Transverse colon (tissue), 4 donors: Measurements from ENCODE around the gene TRIP10. TPM values are rescaled to one million over a fixed set of nuclear protein-coding genes. Genes with fewer than 3 reads are reported as not detected.

Source experiments
- DNase-seq: peaks from one replicate; pipeline ENCODE4 v3.0.0-alpha.2; 2019
- H3K27ac ChIP-seq, 4 donors: fragments of 200-600 bp; sonication (generic); 2 replicates each; pipeline ENCODE4 v1.5.1; 2016 to 2018; ENCODE audit warnings: inconsistent platforms in 4 of 4
- H3K27me3 ChIP-seq: fragments of 200-600 bp; sonication (generic); 2 replicates; pipeline ENCODE4 v1.5.1; 2017; ENCODE audit warnings: inconsistent platforms
- H3K36me3 ChIP-seq, 4 donors: fragments of 200-600 bp; sonication (generic); 2 replicates each; pipeline ENCODE4 v1.5.1; 2017 to 2019; ENCODE audit warnings: inconsistent platforms in 4 of 4
- H3K4me1 ChIP-seq, 4 donors: fragments of 200-600 bp; sonication (generic); 2 replicates each; pipeline ENCODE4 v1.5.1; 2017 to 2020; ENCODE audit warnings: inconsistent platforms in 4 of 4
- H3K4me3 ChIP-seq, 4 donors: fragments of 200-600 bp; sonication (generic); 1 replicate in 1 of 4; 2 replicates in 3 of 4; pipeline versions ENCODE4 v1.5.1 to v1.6.1; 2017 to 2019; ENCODE audit warnings: inconsistent platforms in 4 of 4
- H3K9me3 ChIP-seq, 2 donors: fragments of 200-600 bp; sonication (generic); 2 replicates each; pipeline ENCODE4 v1.5.1; 2017 to 2019; ENCODE audit warnings: inconsistent platforms in 2 of 2
- EP300 ChIP-seq: sonication (generic); formaldehyde crosslinking; IDR thresholded peaks from one replicate; pipeline ENCODE4 v1.6.1; 2017; ENCODE audit warnings: antibody characterized with exemption, low read depth
- POLR2A ChIP-seq: fragments of 450-650 bp; IDR thresholded peaks from one replicate; pipeline ENCODE4 v1.6.1; 2016; ENCODE audit warnings: antibody characterized with exemption, mild to moderate bottlenecking, moderate library complexity
- POLR2AphosphoS5 ChIP-seq, 3 donors: sonication (generic); formaldehyde crosslinking; IDR thresholded peaks; one replicate each; pipeline ENCODE4 v1.6.1; 2016; ENCODE audit warnings: antibody characterized with exemption in 3 of 3
- WGBS, 2 donors: methylation state at CpG; one replicate each; pipeline ENCODE4 v1.1.5; 2018; ENCODE audit warnings: low coverage in 1 of 2; 5-methylcytosine and 5-hydroxymethylcytosine counted together
- in situ Hi-C, 4 donors: fragments of 200-750 bp; cut with MboI; loops; one replicate each; pipeline versions ENCODE4 v1.15.0 to v1.15.1; 2017; ENCODE audit warnings: low sequenced_read_pairs in 3 of 4, low pct_ligation_motif_present in 1 of 4, low pct_unique_long_range_greater_than_20kb in 1 of 4
- intact Hi-C: fragments of 100-400 bp; cut with DNase I; formaldehyde crosslinking; loops from one replicate; pipeline ENCODE4 v1.15.1; 2023; ENCODE audit warnings: low total_unique reads
- total RNA-seq, 4 donors: library from RNA; depleted of rRNA; stranded (reverse); fragments of >200 nt; gene quantifications; one replicate each; pipeline ENCODE4 v1.1.0, GENCODE V29; 2016
- TF ChIP-seq, protein P1 (sequence below), 5 experiments: fragments of 200-600 bp in 3 of 5; fragments of 450-650 bp in 2 of 5; sonication (generic) in 3 of 5; IDR thresholded peaks; 1 replicate in 2 of 5; 2 replicates in 3 of 5; pipeline ENCODE4 v1.5.1; 2016 to 2017; ENCODE audit warnings: antibody characterized with exemption in 5 of 5, inconsistent platforms in 3 of 5, mild to moderate bottlenecking in 2 of 5, moderate library complexity in 1 of 5

The TRIP10 gene
- total RNA-seq, 4 donors from 2014 or later, result 55.5 to 227 (median 78.8) TPM

DNA sequence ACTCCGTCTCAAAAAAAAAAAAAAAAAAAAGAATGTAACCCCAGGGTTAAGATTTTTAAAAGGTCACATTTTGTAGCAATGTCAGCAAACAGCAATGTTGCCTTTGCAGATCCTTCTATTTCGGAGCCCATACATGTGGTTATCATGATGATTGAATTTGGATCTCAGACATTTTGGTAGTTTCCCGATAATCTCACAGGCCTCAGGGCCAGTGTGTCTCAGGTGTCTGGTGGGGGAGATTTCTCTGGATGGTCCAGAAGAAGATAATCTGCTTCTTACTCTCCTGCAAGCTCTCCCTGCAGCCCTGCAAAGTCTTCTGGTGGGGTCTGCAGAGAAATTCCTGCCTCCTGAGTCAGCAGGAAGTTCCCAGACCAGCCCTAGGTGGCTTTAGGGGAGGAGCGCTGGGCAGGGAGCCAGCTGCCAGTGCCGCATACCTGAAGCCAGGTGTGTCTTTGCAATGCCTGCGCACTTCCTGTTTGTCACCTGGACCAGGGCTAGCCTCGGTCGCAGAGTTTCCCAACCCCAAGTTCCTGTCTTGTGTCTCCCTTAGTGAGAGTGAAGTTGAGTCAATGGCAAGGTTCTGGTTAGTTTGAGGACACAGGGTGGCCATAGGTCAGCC lies 26.4 kb downstream of the TRIP10 start:
- in situ Hi-C loops, result no loop called here

DNA sequence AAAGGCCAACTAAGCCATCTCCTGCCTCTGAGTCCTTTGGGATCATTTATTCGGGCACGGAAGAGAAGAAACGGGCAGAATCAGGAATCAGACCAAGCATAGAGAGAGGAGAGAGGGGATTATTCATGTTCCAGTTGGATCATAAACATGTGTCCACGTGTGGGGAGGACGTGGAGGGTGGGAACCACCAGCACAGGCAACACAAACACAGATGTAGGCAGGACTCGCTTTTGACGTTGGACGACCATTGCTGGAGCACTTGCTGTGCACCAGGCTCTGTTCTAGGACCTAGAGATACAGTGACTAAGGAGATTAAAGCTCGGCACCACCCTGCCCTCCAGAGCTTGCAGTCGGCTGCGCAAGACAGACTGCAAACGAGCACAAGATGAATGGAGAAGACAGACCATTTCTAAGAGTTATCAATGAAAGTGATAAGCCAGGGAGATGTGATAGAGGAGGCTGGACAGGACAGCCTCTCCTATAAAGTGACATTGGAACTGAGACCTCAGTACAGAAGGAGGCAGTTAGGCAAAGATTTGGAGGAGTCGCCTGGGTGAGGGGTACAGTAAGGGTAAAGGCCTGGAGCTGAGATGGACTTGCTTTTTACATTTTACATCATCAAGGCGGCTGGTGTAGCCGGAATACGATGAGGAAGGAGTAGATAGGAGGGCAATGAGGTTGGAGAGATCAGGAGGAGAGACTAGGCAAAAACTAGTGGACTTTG lies 27.0 kb downstream of the TRIP10 start:
- H3K27ac ChIP-seq, result peak overlapping the region; percentile 88 to 94 (median 90)
- no peaks in the 10 kb centered on the region for H3K9me3 ChIP-seq
- no peak for DNase-seq
- H3K36me3 ChIP-seq, result no peaks in the 10 kb centered on the region
- intact Hi-C loops (no loop called here), in situ Hi-C loops (no loop called here)
- peaks cover 0 to 24% (median 5%) of the 10 kb centered on the region in 4 donors for H3K4me1 ChIP-seq
- 15 to 22% methylated on average over 12 to 16 of the region's 16 CpGs for WGBS, 2 donors
- peaks cover 11% of the 10 kb centered on the region for H3K27me3 ChIP-seq
- TF ChIP-seq POLR2AphosphoS5 (IDR thresholded peaks at IDR 0.05) (no peak), POLR2A (no peak), EP300 (no peak)
- TF ChIP-seq, protein P1, sequence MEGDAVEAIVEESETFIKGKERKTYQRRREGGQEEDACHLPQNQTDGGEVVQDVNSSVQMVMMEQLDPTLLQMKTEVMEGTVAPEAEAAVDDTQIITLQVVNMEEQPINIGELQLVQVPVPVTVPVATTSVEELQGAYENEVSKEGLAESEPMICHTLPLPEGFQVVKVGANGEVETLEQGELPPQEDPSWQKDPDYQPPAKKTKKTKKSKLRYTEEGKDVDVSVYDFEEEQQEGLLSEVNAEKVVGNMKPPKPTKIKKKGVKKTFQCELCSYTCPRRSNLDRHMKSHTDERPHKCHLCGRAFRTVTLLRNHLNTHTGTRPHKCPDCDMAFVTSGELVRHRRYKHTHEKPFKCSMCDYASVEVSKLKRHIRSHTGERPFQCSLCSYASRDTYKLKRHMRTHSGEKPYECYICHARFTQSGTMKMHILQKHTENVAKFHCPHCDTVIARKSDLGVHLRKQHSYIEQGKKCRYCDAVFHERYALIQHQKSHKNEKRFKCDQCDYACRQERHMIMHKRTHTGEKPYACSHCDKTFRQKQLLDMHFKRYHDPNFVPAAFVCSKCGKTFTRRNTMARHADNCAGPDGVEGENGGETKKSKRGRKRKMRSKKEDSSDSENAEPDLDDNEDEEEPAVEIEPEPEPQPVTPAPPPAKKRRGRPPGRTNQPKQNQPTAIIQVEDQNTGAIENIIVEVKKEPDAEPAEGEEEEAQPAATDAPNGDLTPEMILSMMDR (IDR thresholded peaks at IDR 0.05), result no peak
- peak overlapping the region; percentile 0 to 61 (median 36) for H3K4me3 ChIP-seq

More for the DNA sequence above, 26.4 kb downstream of the TRIP10 start:
- WGBS, 2 donors, result 29 to 56% methylated on average over 2 to 8 of the region's 8 CpGs
- DNase-seq, result peak; percentile 95
- H3K27ac ChIP-seq, result peak overlapping the region; percentile 88 to 94 (median 90)
- no peaks in the 10 kb centered on the region for H3K36me3 ChIP-seq
- peak overlapping the region in 3 of 4 donors; percentile 32 to 61 (median 40) for H3K4me3 ChIP-seq
- H3K9me3 ChIP-seq, result no peaks in the 10 kb centered on the region
- TF ChIP-seq POLR2A (peak; percentile 93), POLR2AphosphoS5 (IDR thresholded peaks at IDR 0.05) (peak; percentile 68 to 95 (median 95)), EP300 (peak; percentile 53)
- TF ChIP-seq, protein P1 (IDR thresholded peaks at IDR 0.05), result peak in 1 of 5 experiments; percentile 14
- H3K27me3 ChIP-seq, result peaks cover 11% of the 10 kb centered on the region
- peaks cover 0 to 24% (median 5%) of the 10 kb centered on the region in 4 donors for H3K4me1 ChIP-seq
- intact Hi-C loops, result no loop called here

DNA sequence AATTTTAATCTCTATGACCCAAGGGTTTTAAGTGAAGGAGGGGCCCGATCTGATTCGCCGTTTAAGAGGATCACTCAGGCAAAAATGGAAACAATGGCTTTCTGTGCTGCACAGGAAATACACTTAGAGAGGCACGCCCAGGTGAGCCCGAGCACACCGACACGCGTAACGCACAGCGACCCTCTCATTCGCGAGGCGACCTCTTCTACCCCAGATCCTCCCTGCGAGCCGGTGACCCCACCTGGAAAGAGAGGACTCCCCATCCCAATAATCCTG lies 27.5 kb downstream of the TRIP10 start:
- Histone ChIP-seq H3K36me3 (no peaks in the 10 kb centered on the region), H3K4me1 (peaks cover 0 to 24% (median 5%) of the 10 kb centered on the region in 4 donors), H3K4me3 (peak overlapping the region; percentile 25 to 61 (median 36)), H3K27me3 (peaks cover 11% of the 10 kb centered on the region), H3K27ac (peak overlapping the region; percentile 88 to 94 (median 90)), H3K9me3 (no peaks in the 10 kb centered on the region)
- no peak for TF ChIP-seq POLR2AphosphoS5 (IDR thresholded peaks at IDR 0.05)
- TF ChIP-seq EP300, result no peak
- no peak for TF ChIP-seq POLR2A
- TF ChIP-seq, protein P1 (IDR thresholded peaks at IDR 0.05), result no peak
- in situ Hi-C loops, result no loop called here
- DNase-seq, result no peak
- intact Hi-C loops, result no loop called here
- WGBS, 2 donors, result 0% methylated on average over 15 of the region's 15 CpGs; no CpG with 5 or more reads in 1 of the 2 donors

DNA sequence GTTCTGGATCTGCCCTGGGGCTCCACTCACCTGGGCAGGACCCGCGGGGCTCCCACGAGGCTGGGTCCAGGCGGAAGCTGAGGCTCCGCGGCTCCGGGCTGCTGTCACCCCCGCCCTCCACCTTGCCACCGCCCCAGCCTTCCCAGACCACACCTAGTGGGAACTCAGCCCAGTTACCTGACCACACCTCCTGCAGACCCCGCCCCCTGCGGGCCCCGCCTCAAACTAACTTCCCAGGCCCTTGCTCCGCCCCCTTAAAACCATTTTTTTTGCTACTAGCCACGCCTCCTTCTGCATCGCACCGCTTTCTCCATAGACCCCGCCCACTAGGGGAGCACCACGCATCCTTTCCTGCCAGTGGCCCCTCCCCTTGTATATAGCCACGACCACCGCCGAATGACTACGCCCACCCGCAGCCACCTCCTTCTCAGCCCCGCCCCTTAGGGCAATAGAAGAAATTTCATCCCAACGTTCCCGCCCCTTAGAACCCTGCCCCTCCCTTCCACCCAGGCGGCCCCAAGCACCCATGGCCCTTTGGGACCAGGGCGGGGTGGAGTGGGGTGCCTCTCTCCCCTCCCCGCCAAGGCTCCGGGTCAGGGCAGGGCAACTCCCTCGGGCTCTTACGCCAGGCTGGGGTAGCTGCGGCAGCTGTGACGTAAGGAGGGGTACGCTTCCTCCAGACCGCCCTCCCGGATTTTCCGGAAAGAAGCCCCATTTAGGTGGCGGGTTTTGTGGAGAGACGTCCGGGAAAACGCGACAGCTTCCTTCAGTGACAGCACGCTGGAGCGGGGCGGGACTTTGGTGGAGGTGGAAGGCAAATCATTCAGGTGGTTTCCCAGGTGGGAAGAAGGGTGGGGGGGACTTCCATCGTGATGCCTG lies 28.1 kb downstream of the TRIP10 start, which contains the start of gene SH2D3A:
SH2D3A (minus strand) TSS at position 79 of the 879 bp plus-strand sequence. CDS start 3,687 bp downstream, outside the sequence.
- intact Hi-C loops, result no loop called here

More for the DNA sequence above, 28.1 kb downstream of the TRIP10 start, which contains the start of gene SH2D3A:
- Histone ChIP-seq H3K4me3 (peak within 1 kb of the TSS; percentile 25 to 61 (median 36)), H3K27me3 (peaks cover 11% of the 10 kb centered on the region), H3K36me3 (no peaks in the 10 kb centered on the region), H3K27ac (peak within 1 kb of the TSS; percentile 88 to 94 (median 90)), H3K4me1 (peaks cover 0 to 24% (median 5%) of the 10 kb centered on the region in 4 donors), H3K9me3 (no peaks in the 10 kb centered on the region)
- peak; percentile 98 for DNase-seq
- peak; percentile 95 for TF ChIP-seq POLR2A
- TF ChIP-seq EP300, result no peak
- peak in 2 of 3 donors; percentile 81 to 82 for TF ChIP-seq POLR2AphosphoS5 (IDR thresholded peaks at IDR 0.05)
- TF ChIP-seq, protein P1 (IDR thresholded peaks at IDR 0.05), result no peak
- in situ Hi-C loops, result no loop called here
- 1 to 3% methylated on average over 8 to 34 of the region's 47 CpGs for WGBS, 2 donors
